Adrenal gland (tissue), 5 donors: Measurements from ENCODE around the gene HOXB1.
"Not testable (repeated sequence)": the region's sequence is repeated elsewhere in the genome, so short reads cannot be mapped to it uniquely, and the experiment has no call there.

ENCODE experiments used
- CTCF ChIP-seq, 6 experiments: fragments of 450-650 bp in 4 of 6; fragments of 200-600 bp in 2 of 6; sonication (generic) in 1 of 6; IDR thresholded peaks; 1 replicate in 5 of 6; 2 replicates in 1 of 6; pipeline versions ENCODE4 v1.5.1 to v1.8.0; 2016 to 2021; ENCODE audit warnings: antibody characterized with exemption in 6 of 6, mild to moderate bottlenecking in 2 of 6, moderate library complexity in 1 of 6
- POLR2A ChIP-seq, 2 donors: fragments of 450-650 bp; IDR thresholded peaks; one replicate each; pipeline ENCODE4 v1.6.1; 2017; ENCODE audit warnings: antibody characterized with exemption in 2 of 2, mild to moderate bottlenecking in 2 of 2, moderate library complexity in 1 of 2
- donor health status: DM: no; HTN: no; CAD: no.

GRCh38 chr17:48509708-48510107, 21.1 kb downstream of the HOXB1 start:
- TF ChIP-seq POLR2A, CTCF (IDR thresholded peaks at IDR 0.05): not testable (repeated sequence)
